GM18907 (cell line): ENCODE measurements around the gene GANC.
"Not testable (repeated sequence)": the region's sequence is repeated elsewhere in the genome, so short reads cannot be mapped to it uniquely, and the experiment has no call there.

ENCODE experiments used
- ATAC-seq: cut with Tn5 transposase; IDR thresholded peaks from one replicate; pipeline ENCODE4 v1.9.1; 2021; ENCODE audit warnings: mild to moderate bottlenecking, moderate library complexity; ENCODE audit not compliant: unreplicated experiment

The GANC gene

GRCh38 chr15:42272939-42273899 is at the start of gene GANC, which contains the start of gene TMEM87A:
Gene GANC (plus strand): TSS chr15:42273201. CDS start chr15:42274482, 1,281 bp downstream.
Gene TMEM87A (minus strand): TSS chr15:42273433. CDS start chr15:42273398, 35 bp downstream.
- peak; percentile 91 for ATAC-seq

DNA sequence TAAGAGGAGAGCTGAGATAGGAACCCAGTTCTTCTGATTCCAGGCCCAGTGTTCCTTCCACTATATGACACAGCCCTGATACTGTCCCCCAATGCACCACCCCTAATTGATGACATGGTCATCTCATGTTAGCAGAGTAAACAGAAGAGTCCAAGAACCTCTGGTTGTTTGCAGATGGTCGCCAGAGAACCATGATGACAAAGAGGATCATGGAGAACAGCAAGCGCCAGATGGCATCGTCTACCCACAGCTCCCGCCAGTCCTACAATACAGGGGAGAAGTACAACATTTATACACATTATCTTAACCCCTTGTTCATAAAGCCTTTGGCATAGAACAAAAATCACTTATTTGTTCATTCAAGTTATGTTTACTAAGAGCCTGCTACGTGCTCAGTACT is 46.4 kb upstream of the GANC start:
- no peak for ATAC-seq

DNA sequence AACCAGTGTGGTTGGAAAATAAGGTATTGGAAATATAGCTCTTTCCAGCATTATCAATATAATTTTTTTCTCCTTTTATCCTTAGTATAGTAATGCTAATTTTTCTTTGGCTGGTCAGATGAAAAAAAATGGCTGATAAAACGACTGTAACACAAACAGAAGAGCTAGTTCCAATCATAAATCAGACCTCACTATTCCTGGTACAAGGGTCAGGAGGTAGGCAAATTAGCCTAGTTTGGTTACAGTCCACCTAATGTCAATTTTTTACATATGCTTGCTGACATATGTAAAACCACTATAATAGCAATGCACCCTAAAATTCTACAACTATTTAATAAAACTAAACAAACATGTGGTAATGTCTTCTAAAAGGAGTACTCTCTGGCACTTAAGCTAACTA is 45.0 kb upstream of the GANC start:
- no peak for ATAC-seq

- not testable (repeated sequence) for ATAC-seq
Measured at GRCh38 chr15:42228981-42229380, 44.0 kb upstream of the GANC start.

- ATAC-seq, result no peak
Measured at GRCh38 chr15:42231088-42231487, 41.9 kb upstream of the GANC start.

GRCh38 chr15:42232606-42233005 is 40.4 kb upstream of the GANC start:
- ATAC-seq, result no peak

DNA sequence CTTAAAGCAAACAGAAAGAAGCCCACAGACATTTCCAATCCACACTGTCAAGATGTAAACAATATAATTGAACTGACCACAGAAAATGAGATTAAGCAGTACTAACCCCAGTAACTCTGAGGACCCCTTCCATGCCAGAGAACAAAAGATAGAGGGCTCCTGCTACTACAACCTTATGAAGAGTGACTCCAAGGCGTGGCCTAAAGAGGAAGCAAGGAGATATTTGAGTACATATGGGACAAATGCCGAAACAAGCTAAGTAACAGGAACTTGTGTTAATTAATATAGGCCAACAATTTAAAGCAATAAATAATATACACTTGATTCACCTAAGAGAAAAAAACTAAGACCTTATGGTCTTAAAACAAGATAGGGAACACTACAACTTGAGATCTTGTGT is 39.9 kb upstream of the GANC start:
- no peak for ATAC-seq

- no peak for ATAC-seq
Measured at GRCh38 chr15:42239528-42240182, 33.3 kb upstream of the GANC start.

DNA sequence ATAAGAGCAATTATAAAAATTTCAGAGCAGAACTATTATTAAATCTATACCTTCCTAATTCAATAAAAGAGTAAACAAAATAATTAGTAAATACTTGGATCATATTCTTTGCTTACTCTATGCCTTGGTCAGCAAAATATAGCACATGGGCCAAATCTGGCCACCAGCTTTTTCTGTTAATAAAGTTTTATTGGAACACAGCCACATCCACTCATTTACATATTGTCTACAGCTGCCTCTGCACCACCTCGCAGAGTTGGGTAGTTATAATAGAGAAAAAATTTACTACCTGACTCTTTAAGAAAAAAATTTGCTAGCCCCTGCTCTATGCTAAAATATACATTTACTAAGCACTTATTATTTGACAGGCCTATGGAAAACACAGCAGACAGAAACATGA is 32.2 kb upstream of the GANC start:
- ATAC-seq, result no peak

GRCh38 chr15:42253300-42253699 is 19.7 kb upstream of the GANC start:
- no peak for ATAC-seq

DNA sequence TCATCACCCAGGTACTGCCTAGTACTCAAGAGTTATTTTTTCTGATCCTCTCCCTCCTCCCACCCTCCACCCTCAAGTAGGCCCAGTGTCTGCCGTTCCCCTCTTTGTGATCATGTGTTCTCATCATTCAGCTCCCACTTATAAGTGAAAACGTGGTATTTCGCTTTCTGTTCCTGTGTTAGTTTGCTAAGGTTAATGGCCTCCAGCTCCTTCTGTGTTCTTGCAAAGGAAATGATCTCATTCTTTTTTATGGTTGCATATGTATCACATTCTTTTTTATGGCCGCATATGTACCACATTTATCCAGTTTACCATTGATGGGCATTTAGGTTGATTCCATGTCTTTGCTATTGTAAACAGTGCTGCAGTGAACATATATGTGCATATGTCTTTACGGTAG is 8.2 kb upstream of the GANC start:
- ATAC-seq, result no peak

DNA sequence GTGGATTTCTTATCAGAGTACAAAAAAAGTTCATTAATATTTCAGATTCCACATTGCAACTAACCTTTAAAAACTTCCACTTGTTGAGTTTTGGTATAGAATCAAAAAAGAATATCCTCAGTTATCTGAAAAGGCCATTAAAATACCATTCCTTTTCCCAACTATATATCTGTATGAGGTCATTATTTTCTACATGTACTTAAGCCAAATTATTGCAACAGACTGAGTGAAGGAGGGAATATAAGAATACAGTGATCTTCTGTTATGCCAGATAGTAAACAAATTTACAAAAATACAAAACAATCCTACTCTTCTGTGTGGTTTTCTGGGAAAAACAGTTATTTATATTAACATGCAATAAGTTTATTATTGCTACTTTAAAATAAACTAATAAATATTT is 5.7 kb upstream of the GANC start:
- ATAC-seq, result no peak

GRCh38 chr15:42270551-42270950 is 2.5 kb upstream of the GANC start:
- no peak for ATAC-seq

DNA sequence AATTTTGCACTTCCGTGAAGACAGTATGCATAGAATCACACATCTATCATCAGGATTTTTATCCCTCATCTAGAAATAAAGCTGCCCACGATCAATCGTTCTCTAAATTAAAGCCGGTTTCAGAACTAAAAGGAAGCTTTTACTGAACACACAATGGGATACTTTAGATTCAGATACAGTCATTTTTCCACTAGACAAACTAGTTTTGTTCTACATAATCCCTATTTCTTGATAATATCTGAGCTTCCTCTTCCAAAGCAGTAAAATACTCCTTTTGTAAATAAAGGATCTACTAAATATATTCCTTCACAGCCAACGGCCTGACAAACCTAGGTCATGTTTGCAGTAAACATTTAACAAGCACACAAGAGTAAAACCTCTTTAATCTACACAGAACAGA is 2.0 kb upstream of the GANC start:
- no peak for ATAC-seq

DNA sequence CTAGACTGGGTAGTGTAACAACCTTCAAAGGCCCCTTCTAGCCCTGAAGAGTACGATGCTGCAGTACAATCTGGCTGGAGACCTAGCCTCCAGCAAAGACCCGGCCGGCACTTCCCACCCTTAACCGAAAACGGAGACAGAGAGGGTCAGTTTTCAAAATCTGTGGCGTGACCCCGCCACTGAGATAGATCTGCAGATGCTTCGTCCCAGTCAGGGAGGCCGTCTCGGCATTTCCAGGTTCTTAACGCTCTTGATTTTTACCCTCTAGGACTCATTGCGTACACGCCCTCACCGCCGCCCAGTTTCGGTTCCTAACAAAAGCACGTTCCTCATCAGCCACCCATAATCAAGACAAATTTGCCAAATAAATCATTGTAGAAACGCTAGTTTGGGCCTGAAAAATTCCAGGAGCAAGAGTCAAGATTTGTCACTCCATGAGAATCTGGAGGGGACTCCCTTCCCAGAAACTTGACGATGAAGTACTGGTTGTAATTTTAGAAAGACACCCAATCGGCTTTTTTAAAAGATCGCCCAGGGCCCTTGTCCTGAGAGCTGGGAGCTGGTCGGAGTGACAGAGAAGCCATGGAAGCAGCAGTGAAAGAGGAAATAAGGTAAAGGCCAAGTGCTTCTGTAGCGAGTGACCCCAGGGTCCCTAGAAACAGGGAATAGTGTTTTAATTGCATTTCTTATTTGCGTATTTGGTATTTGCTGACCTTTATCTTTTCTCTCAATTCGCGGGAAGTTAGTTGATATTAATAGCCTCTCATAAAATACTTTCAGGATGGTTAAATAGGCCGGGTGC is 1.1 kb downstream of the GANC start:
- peak; percentile 25 for ATAC-seq

- ATAC-seq, result no peak
Measured at GRCh38 chr15:42274702-42274989, 1.6 kb downstream of the GANC start.

DNA sequence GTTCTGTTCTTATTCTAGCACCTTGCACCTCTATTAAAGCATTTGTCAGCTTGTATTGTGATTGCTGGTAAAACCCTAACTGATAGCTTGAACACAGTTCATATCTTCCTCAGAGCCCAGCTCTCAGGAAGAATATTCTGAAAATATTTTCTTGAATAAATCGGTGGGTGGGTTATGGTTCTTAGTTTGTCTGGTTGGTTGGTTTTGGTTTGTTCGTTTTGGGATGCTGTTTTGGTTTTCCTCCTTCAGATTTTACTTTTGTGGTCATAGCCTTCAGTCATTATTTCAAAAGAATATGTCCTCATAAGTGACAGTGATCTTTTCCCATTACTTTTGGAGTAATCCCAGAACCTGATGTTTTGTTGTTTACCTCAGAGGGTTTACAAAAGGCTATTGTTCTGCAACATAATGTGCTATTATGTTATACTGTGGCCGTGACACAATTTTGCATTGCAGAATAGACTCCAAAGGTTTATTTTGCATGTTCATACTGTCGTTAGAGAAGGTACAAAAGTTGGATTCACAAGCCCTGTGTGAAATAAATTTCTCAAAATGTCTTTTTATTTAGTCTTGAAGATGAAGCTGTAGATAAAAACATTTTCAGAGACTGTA is 2.9 kb downstream of the GANC start:
- no peak for ATAC-seq

- no peak for ATAC-seq
Measured at GRCh38 chr15:42276762-42277161, 3.8 kb downstream of the GANC start.

- ATAC-seq, result no peak
Measured at GRCh38 chr15:42279234-42279723, 6.3 kb downstream of the GANC start.

GRCh38 chr15:42282344-42282743 is 9.3 kb downstream of the GANC start:
- ATAC-seq, result no peak

GRCh38 chr15:42282926-42283325 is 9.9 kb downstream of the GANC start:
- no peak for ATAC-seq
